ENCODE data around the gene PLS3.

The PLS3 gene

GRCh38 chrX:115694028-115694427 lies 133.1 kb downstream of the PLS3 start:
- DNase-seq (ENCODE audit: low read depth): no peak

DNA sequence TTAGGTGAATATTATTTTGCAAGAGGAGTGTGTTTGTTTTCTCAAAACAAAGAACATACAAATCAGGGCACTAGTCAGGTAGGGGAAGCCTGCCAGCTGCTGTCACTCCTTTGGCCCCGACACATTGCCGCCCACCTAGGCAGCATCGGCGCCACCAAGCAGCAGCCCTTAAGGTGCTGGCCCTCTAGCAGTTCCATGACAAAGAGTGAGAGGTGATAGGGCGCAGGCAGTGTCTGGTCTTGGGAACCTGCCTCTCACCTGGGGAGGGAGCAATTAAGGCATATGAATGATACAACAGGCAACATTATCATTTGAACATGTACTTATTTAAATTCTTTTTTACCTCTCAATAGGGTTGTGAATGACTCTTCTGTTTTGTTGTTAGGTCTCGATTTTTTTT lies 135.1 kb downstream of the PLS3 start:
- DNase-seq (ENCODE audit: low read depth): no peak

DNA sequence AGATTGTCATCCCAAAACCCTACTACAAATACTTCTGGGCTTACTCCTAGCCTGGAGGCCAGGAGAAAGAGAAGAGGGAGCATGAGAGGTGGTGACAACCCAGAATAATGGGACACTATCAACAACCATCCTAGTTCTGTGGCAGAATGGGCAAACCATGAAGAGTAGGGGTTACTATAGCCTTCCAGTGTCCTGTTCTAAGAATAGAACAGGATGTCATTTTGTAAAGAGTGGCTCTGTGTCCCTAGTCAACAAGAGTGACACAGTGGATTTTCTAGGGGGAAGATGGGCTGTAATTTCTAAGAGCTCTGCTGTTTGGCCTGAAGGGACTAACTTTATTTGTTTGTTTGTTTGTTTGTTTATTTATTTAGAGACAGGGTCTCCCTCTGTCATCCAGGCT lies 136.0 kb downstream of the PLS3 start:
- no peak for DNase-seq (ENCODE audit: low read depth)

DNA sequence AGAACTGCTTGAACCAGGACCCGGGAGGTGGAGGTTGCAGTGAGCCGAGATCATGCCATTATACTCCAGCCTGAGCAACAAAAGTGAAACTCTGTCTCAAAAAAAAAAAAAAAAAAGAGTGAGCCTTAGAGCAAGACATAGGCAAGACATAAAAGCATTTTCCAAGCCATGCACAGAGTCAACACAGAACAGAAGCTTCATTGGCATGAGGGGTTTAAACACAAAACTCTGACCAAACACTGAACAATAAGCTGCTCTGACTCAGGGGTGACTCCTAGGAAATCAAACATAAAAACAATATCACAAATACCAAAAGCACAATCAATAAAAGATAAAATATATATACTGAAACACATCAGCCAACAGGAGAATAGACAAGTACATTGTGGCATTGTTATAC lies 136.8 kb downstream of the PLS3 start:
- no peak for DNase-seq (ENCODE audit: low read depth)
